Caco-2 (cell line): ENCODE results near the gene DPY19L1. TPM values are rescaled to one million over a fixed set of nuclear protein-coding genes. Genes with fewer than 3 reads are reported as not detected.
"Not testable (repeated sequence)": the region's sequence is repeated elsewhere in the genome, so short reads cannot be mapped to it uniquely, and the experiment has no call there.

Experiments used
- BruUV-seq: library from RNA; stranded (reverse); fragments of 400-500 nt; replicated peaks from 2 replicates; lab custom pipeline; 2021; lab: Mats Ljungman, UMichigan
- CTCF ChIA-PET: fragments of 300-600 bp; sonication (Branson Sonifier 250); formaldehyde crosslinking; loops from one replicate; lab custom pipeline; 2022; ENCODE audit warnings: antibody characterized with exemption; lab: Charles Lee
- POLR2A ChIA-PET: fragments of 300-600 bp; sonication (Branson Sonifier 250); formaldehyde crosslinking; loops from one replicate; lab custom pipeline; 2022; ENCODE audit warnings: antibody characterized with exemption; lab: Charles Lee
- DNase-seq, 2 experiments: peaks; one replicate each; pipeline versions ENCODE4 v3.0.0 to v3.0.0-alpha.2; 2020 to 2022
- H3K27me3 ChIP-seq: replicated peaks from 2 replicates; pipeline ENCODE4 v1.6.0; 2011; ENCODE audit warnings: low read length; ENCODE audit not compliant: control insufficient read depth, insufficient read depth
- H3K36me3 ChIP-seq: 2 replicates; pipeline ENCODE4 v1.5.1; 2011; ENCODE audit warnings: low read length; ENCODE audit not compliant: control insufficient read depth, insufficient read depth
- H3K4me1 ChIP-seq: fragments of 250-450 bp; sonication (Bioruptor Pico); 2 replicates; pipeline ENCODE4 v1.5.1; 2020; ENCODE audit warnings: mild to moderate bottlenecking
- H3K4me3 ChIP-seq: 2 replicates; pipeline ENCODE4 v1.5.1; 2011; ENCODE audit warnings: low read depth, mild to moderate bottlenecking, control low read depth, low read length
- H3K9me3 ChIP-seq: fragments of 250-450 bp; sonication (Bioruptor Pico); 2 replicates; pipeline ENCODE4 v1.5.1; 2020; ENCODE audit warnings: mild to moderate bottlenecking, moderate library complexity
- H3K27ac Mint-ChIP-seq: one replicate; pipeline ENCODE4 v1.8.0; 2022; ENCODE audit warnings: mixed read lengths; ENCODE audit not compliant: unreplicated experiment
- H3K27me3 Mint-ChIP-seq: one replicate; pipeline ENCODE4 v1.8.0; 2022; ENCODE audit warnings: mixed read lengths; ENCODE audit not compliant: insufficient read depth, unreplicated experiment
- H3K36me3 Mint-ChIP-seq: one replicate; pipeline ENCODE4 v1.8.0; 2022; ENCODE audit warnings: mild to moderate bottlenecking, mixed read lengths; ENCODE audit not compliant: insufficient read depth, unreplicated experiment
- H3K4me1 Mint-ChIP-seq: one replicate; pipeline ENCODE4 v1.8.0; 2022; ENCODE audit warnings: low read depth, mixed read lengths; ENCODE audit not compliant: unreplicated experiment
- H3K4me3 Mint-ChIP-seq: one replicate; pipeline ENCODE4 v1.8.0; 2022; ENCODE audit warnings: mild to moderate bottlenecking, moderate library complexity, mixed read lengths; ENCODE audit not compliant: unreplicated experiment
- H3K9me3 Mint-ChIP-seq: one replicate; pipeline ENCODE4 v1.8.0; 2022; ENCODE audit warnings: mixed read lengths; ENCODE audit not compliant: unreplicated experiment
- CTCF ChIP-seq, 2 experiments: fragments of 200-600 bp in 1 of 2; IDR thresholded peaks; 1 replicate in 1 of 2; 2 replicates in 1 of 2; pipeline versions ENCODE4 v1.5.1 to v1.8.0; 2011 to 2022; ENCODE audit warnings: antibody characterized with exemption in 1 of 2, control low read depth in 1 of 2, inconsistent platforms in 1 of 2, low read depth in 1 of 2, low read length in 1 of 2, mild to moderate bottlenecking in 1 of 2, moderate library complexity in 1 of 2; ENCODE audit not compliant: insufficient read depth in 1 of 2, severe bottlenecking in 1 of 2, unreplicated experiment in 1 of 2
- intact Hi-C: fragments of 100-400 bp; cut with micrococcal nuclease; formaldehyde crosslinking; loops from one replicate; pipeline ENCODE4 v1.10.0; 2022; ENCODE audit not compliant: unreplicated experiment
- total RNA-seq: library from RNA; stranded (reverse); gene quantifications from 2 replicates; pipeline ENCODE4 v1.2.3, GENCODE V29; 2022

DPY19L1 gene
- total RNA-seq, 1 experiment from 2014 or later: 12.9 TPM

- BruUV-seq: no TSS peak
- Mint-ChIP-seq H3K4me1 (peaks cover 6% of the 10 kb centered on the region), H3K36me3 (peaks cover 5% of the 10 kb centered on the region), H3K27me3 (no peaks in the 10 kb centered on the region), H3K4me3 (no peak overlapping the region), H3K9me3 (no peaks in the 10 kb centered on the region), H3K27ac (no peak overlapping the region)
- intact Hi-C loops: no loop called here
- no peaks in the 10 kb centered on the region for H3K36me3 ChIP-seq
- ChIA-PET CTCF (no interaction called here), POLR2A (no interaction called here)
- H3K4me1 ChIP-seq: no peaks in the 10 kb centered on the region
- H3K9me3 ChIP-seq: no peaks in the 10 kb centered on the region
- no peak for DNase-seq
- no peaks in the 10 kb centered on the region for H3K27me3 ChIP-seq
- TF ChIP-seq CTCF (IDR thresholded peaks at IDR 0.05; ENCODE audit: insufficient read depth in 1 of 2, low read depth in 1 of 2, low read length in 1 of 2, severe bottlenecking in 1 of 2, unreplicated experiment in 1 of 2): no peak
- no peak overlapping the region for H3K4me3 ChIP-seq
Observed at GRCh38 chr7:34946486-34946885, 90.8 kb downstream of the DPY19L1 start.

- H3K27ac Mint-ChIP-seq, H3K9me3 Mint-ChIP-seq, H3K4me3 ChIP-seq, intact Hi-C loops, BruUV-seq, H3K9me3 ChIP-seq, H3K36me3 Mint-ChIP-seq, H3K4me1 ChIP-seq, H3K4me3 Mint-ChIP-seq, H3K4me1 Mint-ChIP-seq, POLR2A ChIA-PET, H3K27me3 Mint-ChIP-seq, H3K27me3 ChIP-seq, DNase-seq, CTCF ChIA-PET, H3K36me3 ChIP-seq: not testable (repeated sequence)
Observed at GRCh38 chr7:34945894-34946477, 91.3 kb downstream of the DPY19L1 start.

- Mint-ChIP-seq H3K36me3 (no peaks in the 10 kb centered on the region), H3K4me3 (no peak overlapping the region), H3K9me3 (no peaks in the 10 kb centered on the region), H3K27me3 (no peaks in the 10 kb centered on the region), H3K4me1 (peaks cover 6% of the 10 kb centered on the region), H3K27ac (no peak overlapping the region)
- H3K9me3 ChIP-seq: no peaks in the 10 kb centered on the region
- ChIA-PET POLR2A (no interaction called here), CTCF (interaction anchor here (0.9 kb wide), 1 partner anchor 20 kb away, joined by 3 read pairs; no protein-coding TSS in a partner anchor)
- no peak for TF ChIP-seq CTCF (IDR thresholded peaks at IDR 0.05; ENCODE audit: insufficient read depth in 1 of 2, low read depth in 1 of 2, low read length in 1 of 2, severe bottlenecking in 1 of 2, unreplicated experiment in 1 of 2)
- no peaks in the 10 kb centered on the region for H3K36me3 ChIP-seq
- no peak for DNase-seq
- no peaks in the 10 kb centered on the region for H3K27me3 ChIP-seq
- no peak overlapping the region for H3K4me3 ChIP-seq
- no peaks in the 10 kb centered on the region for H3K4me1 ChIP-seq
- no TSS peak for BruUV-seq
- intact Hi-C loops: no loop called here
Observed at GRCh38 chr7:34939175-34939574, 98.1 kb downstream of the DPY19L1 start.

GRCh38 chr7:34935735-34936165 is 101.5 kb downstream of the DPY19L1 start:
- CTCF ChIA-PET, H3K9me3 ChIP-seq, H3K9me3 Mint-ChIP-seq, H3K27me3 ChIP-seq, H3K27me3 Mint-ChIP-seq, H3K36me3 Mint-ChIP-seq, H3K36me3 ChIP-seq, intact Hi-C loops, H3K27ac Mint-ChIP-seq, DNase-seq, H3K4me3 Mint-ChIP-seq, H3K4me1 Mint-ChIP-seq, BruUV-seq, H3K4me3 ChIP-seq, H3K4me1 ChIP-seq, POLR2A ChIA-PET: not testable (repeated sequence)
